GM06990 (cell line): ENCODE measurements around the gene MFAP5.
"Not testable (repeated sequence)": the region's sequence is repeated elsewhere in the genome, so short reads cannot be mapped to it uniquely, and the experiment has no call there.

Experiments
- DNase-seq: peaks from one replicate; pipeline ENCODE4 v3.0.0-alpha.2; 2011; ENCODE audit not compliant: insufficient read length; ENCODE audit errors: extremely low read depth
- H3K27me3 ChIP-seq: replicated peaks from 2 replicates; pipeline ENCODE4 v1.6.0; 2011; ENCODE audit warnings: low read length; ENCODE audit not compliant: control insufficient read depth, insufficient read depth
- H3K36me3 ChIP-seq: 2 replicates; pipeline ENCODE4 v1.5.1; 2011; ENCODE audit warnings: low read length; ENCODE audit not compliant: control insufficient read depth, insufficient read depth
- H3K4me3 ChIP-seq: replicated peaks from 2 replicates; pipeline ENCODE4 v1.5.1; 2011; ENCODE audit warnings: low read depth, mild to moderate bottlenecking, control low read depth, low read length
- CTCF ChIP-seq: IDR thresholded peaks from 2 replicates; pipeline ENCODE4 v1.5.1; 2011; ENCODE audit warnings: low read length, control low read depth, mild to moderate bottlenecking, inconsistent platforms; ENCODE audit not compliant: insufficient read depth, poor library complexity, severe bottlenecking

Gene MFAP5

GRCh38 chr12:8622646-8623045, 40.0 kb downstream of the MFAP5 start:
- TF ChIP-seq CTCF, result no peak
- Histone ChIP-seq H3K36me3 (no peaks in the 10 kb centered on the region), H3K4me3 (no peak overlapping the region)

GRCh38 chr12:8615206-8615605, 47.4 kb downstream of the MFAP5 start:
- no peak for DNase-seq
- TF ChIP-seq CTCF, result no peak
- Histone ChIP-seq H3K4me3 (no peak overlapping the region), H3K27me3 (no peaks in the 10 kb centered on the region), H3K36me3 (no peaks in the 10 kb centered on the region)

More at GRCh38 chr12:8622646-8623045, 40.0 kb downstream of the MFAP5 start:
- no peak for DNase-seq
- H3K27me3 ChIP-seq, result no peaks in the 10 kb centered on the region

GRCh38 chr12:8613881-8614280, 48.7 kb downstream of the MFAP5 start:
- not testable (repeated sequence) for H3K27me3 ChIP-seq, H3K36me3 ChIP-seq, DNase-seq, H3K4me3 ChIP-seq

- TF ChIP-seq CTCF, result no peak
- H3K4me3 ChIP-seq, result peak within 1 kb of the TSS; percentile 56
- no peaks in the 10 kb centered on the region for H3K27me3 ChIP-seq
- H3K36me3 ChIP-seq, result no peaks in the 10 kb centered on the region; the same call in 1 of the 2 replicates
- peak; percentile 42 for DNase-seq
Observed at GRCh38 chr12:8612629-8613028, 50.0 kb downstream of the MFAP5 start, which contains the start of gene AICDA. Gene AICDA (minus strand): TSS chr12:8612859. CDS start chr12:8612767, 92 bp downstream.

GRCh38 chr12:8609061-8609570, 53.5 kb downstream of the MFAP5 start:
- no peak for DNase-seq
- H3K36me3 ChIP-seq, result peaks cover 14% of the 10 kb centered on the region
- TF ChIP-seq CTCF, result peak; percentile 85
- H3K4me3 ChIP-seq, result peak overlapping the region; percentile 56
- no peaks in the 10 kb centered on the region for H3K27me3 ChIP-seq

- H3K4me3 ChIP-seq, result no peak overlapping the region
- TF ChIP-seq CTCF, result no peak
- no peaks in the 10 kb centered on the region for H3K27me3 ChIP-seq
- H3K36me3 ChIP-seq, result peaks cover 18% of the 10 kb centered on the region
- DNase-seq, result no peak
Observed at GRCh38 chr12:8606890-8607289, 55.7 kb downstream of the MFAP5 start.
